Stimulated activated CD4-positive, alpha-beta T cell treated with anti-CD3 and anti-CD28 coated beads, Interleukin-1b, Interleukin-23, amount 100 ng/mL, for 24 hours (primary cell): ENCODE data around the gene KCNG2.

Experiments
- DNase-seq, 4 experiments: peaks; one replicate each; pipeline ENCODE4 v3.0.0-alpha.2; 2020; ENCODE audit warnings: low read depth in 4 of 4, low spot score in 1 of 4

KCNG2 gene

GRCh38 chr18:79784965-79785770, 12.6 kb upstream of the KCNG2 start:
- no peak for DNase-seq

- DNase-seq = no peak
These were observed 11.9 kb upstream of the KCNG2 start for GRCh38 chr18:79785831-79786230.

- no peak for DNase-seq
These were observed 11.4 kb upstream of the KCNG2 start for GRCh38 chr18:79786304-79786703.

- DNase-seq = no peak
These were observed 10.8 kb upstream of the KCNG2 start for GRCh38 chr18:79786786-79787526.

GRCh38 chr18:79787527-79787864, 10.2 kb upstream of the KCNG2 start:
- no peak for DNase-seq

- no peak for DNase-seq
These were observed 9.6 kb upstream of the KCNG2 start for GRCh38 chr18:79787865-79788733.

GRCh38 chr18:79788734-79789085, 9.0 kb upstream of the KCNG2 start:
- DNase-seq = no peak

GRCh38 chr18:79789091-79789891, 8.4 kb upstream of the KCNG2 start:
- DNase-seq = no peak

GRCh38 chr18:79789901-79790890, 7.5 kb upstream of the KCNG2 start:
- DNase-seq = no peak

- DNase-seq = no peak
These were observed 6.5 kb upstream of the KCNG2 start for GRCh38 chr18:79790996-79791972.

GRCh38 chr18:79792096-79792987, 5.4 kb upstream of the KCNG2 start:
- DNase-seq = no peak

GRCh38 chr18:79792988-79793355, 4.8 kb upstream of the KCNG2 start:
- no peak for DNase-seq

GRCh38 chr18:79794846-79795245, 2.9 kb upstream of the KCNG2 start:
- no peak for DNase-seq

- DNase-seq = no peak
These were observed 2.3 kb upstream of the KCNG2 start for GRCh38 chr18:79795446-79795845.

- DNase-seq = no peak
These were observed 1.7 kb upstream of the KCNG2 start for GRCh38 chr18:79796016-79796415.

- no peak for DNase-seq
These were observed 970 bp upstream of the KCNG2 start for GRCh38 chr18:79796531-79797405.
